IMR-90 (cell line): ENCODE results near the gene LGALS1. TPM values are rescaled to one million over a fixed set of nuclear protein-coding genes. Genes with fewer than 3 reads are reported as not detected.
A peak's percentile ranks its signal among the peaks of the same experiment; 100 is the strongest.

ENCODE experiments used
- ATAC-seq: fragments of 200-7000 bp; cut with Tn5 transposase; 2 replicates; pipeline ENCODE4 v1.9.1; 2020; ENCODE audit warnings: low read depth, mild to moderate bottlenecking, moderate library complexity
- BruUV-seq: library from RNA; stranded (reverse); fragments of 400-500 nt; replicated peaks from 2 replicates; lab custom pipeline; 2021; lab: Mats Ljungman, UMichigan
- CTCF ChIA-PET: fragments of 300-600 bp; formaldehyde crosslinking; extraction: SDS; loops from one replicate; lab custom pipeline; 2021; ENCODE audit warnings: antibody characterized with exemption; lab: Yijun Ruan, JAX
- POLR2A ChIA-PET: fragments of 300-600 bp; sonication (Branson Sonifier 250); formaldehyde crosslinking; loops from one replicate; lab custom pipeline; 2022; ENCODE audit warnings: antibody characterized with exemption; ENCODE audit not compliant: unreplicated experiment; lab: Charles Lee
- DNase-seq: peaks from one replicate; pipeline ENCODE4 v3.0.0; 2013
- H2AFZ ChIP-seq: replicated peaks from 2 replicates; pipeline ENCODE3; 2013; ENCODE audit warnings: low read length, mild to moderate bottlenecking; ENCODE audit not compliant: poor library complexity
- H2AK5ac ChIP-seq: 2 replicates; pipeline ENCODE4 v1.6.1; 2013; ENCODE audit warnings: low read depth, low read length, inconsistent platforms
- H2AK9ac ChIP-seq: replicated peaks from 2 replicates; pipeline ENCODE3; 2013; ENCODE audit warnings: mild to moderate bottlenecking, low read depth, low read length, moderate library complexity; ENCODE audit not compliant: poor library complexity
- H2BK120ac ChIP-seq: 2 replicates; pipeline ENCODE4 v1.6.1; 2013; ENCODE audit warnings: low read depth, low read length, inconsistent platforms
- H2BK15ac ChIP-seq: 3 replicates; pipeline ENCODE4 v1.6.1; 2013; ENCODE audit warnings: low read depth, low read length, inconsistent platforms
- H2BK20ac ChIP-seq: 2 replicates; pipeline ENCODE4 v1.6.1; 2013; ENCODE audit warnings: low read depth, mild to moderate bottlenecking, inconsistent platforms, low read length, moderate library complexity
- H2BK5ac ChIP-seq: 2 replicates; pipeline ENCODE4 v1.6.1; 2013; ENCODE audit warnings: mild to moderate bottlenecking, low read depth, low read length, inconsistent platforms; ENCODE audit not compliant: poor library complexity, severe bottlenecking
- H3K14ac ChIP-seq: replicated peaks from 2 replicates; pipeline ENCODE4 v1.6.1; 2013; ENCODE audit warnings: low read depth, low read length, inconsistent platforms
- H3K18ac ChIP-seq: 2 replicates; pipeline ENCODE4 v1.6.1; 2013; ENCODE audit warnings: low read depth, low read length, control low read depth
- H3K23ac ChIP-seq: 2 replicates; pipeline ENCODE4 v1.6.1; 2013; ENCODE audit warnings: low read depth, low read length, inconsistent platforms
- H3K27ac ChIP-seq: 2 replicates; pipeline ENCODE4 v1.5.1; 2013; ENCODE audit warnings: mild to moderate bottlenecking, control low read depth, low read length; ENCODE audit not compliant: insufficient read depth
- H3K27me3 ChIP-seq: 2 replicates; pipeline ENCODE4 v1.6.1; 2013; ENCODE audit warnings: low read length; ENCODE audit not compliant: control insufficient read depth, insufficient read depth
- H3K36me3 ChIP-seq: 2 replicates; pipeline ENCODE4 v1.6.1; 2013; ENCODE audit warnings: low read length, mixed read lengths; ENCODE audit not compliant: control insufficient read depth, insufficient read depth
- H3K4ac ChIP-seq: 2 replicates; pipeline ENCODE4 v1.6.1; 2013; ENCODE audit warnings: low read depth, low read length, inconsistent platforms
- H3K4me1 ChIP-seq: 2 replicates; pipeline ENCODE4 v1.6.1; 2013; ENCODE audit warnings: low read length, mixed read lengths; ENCODE audit not compliant: control insufficient read depth, insufficient read depth
- H3K4me2 ChIP-seq: 2 replicates; pipeline ENCODE4 v1.6.1; 2013; ENCODE audit warnings: low read depth, mild to moderate bottlenecking, control low read depth, low read length, moderate library complexity
- H3K4me3 ChIP-seq: 2 replicates; pipeline ENCODE4 v1.5.1; 2013; ENCODE audit warnings: low read depth, mild to moderate bottlenecking, control low read depth, low read length, moderate library complexity; ENCODE audit not compliant: insufficient read depth
- H3K56ac ChIP-seq: 2 replicates; pipeline ENCODE4 v1.6.1; 2013; ENCODE audit warnings: low read length, inconsistent platforms; ENCODE audit not compliant: insufficient read depth; ENCODE audit errors: extremely low read depth
- H3K79me1 ChIP-seq, 2 experiments: 2 replicates each; pipeline ENCODE4 v1.6.1; 2013; ENCODE audit warnings: low read length in 2 of 2, inconsistent platforms in 1 of 2, low read depth in 1 of 2
- H3K9ac ChIP-seq: 2 replicates; pipeline ENCODE4 v1.6.1; 2013; ENCODE audit warnings: low read depth, low read length, control low read depth
- H3K9me1 ChIP-seq: 2 replicates; pipeline ENCODE4 v1.6.1; 2013; ENCODE audit warnings: low read length, inconsistent platforms; ENCODE audit not compliant: insufficient read depth
- H3K9me3 ChIP-seq: 2 replicates; pipeline ENCODE4 v1.6.1; 2013; ENCODE audit warnings: low read length; ENCODE audit not compliant: control insufficient read depth, insufficient read depth
- H4K20me1 ChIP-seq: 2 replicates; pipeline ENCODE4 v1.6.1; 2013; ENCODE audit warnings: low read length, inconsistent platforms; ENCODE audit not compliant: insufficient read depth
- H4K5ac ChIP-seq: 2 replicates; pipeline ENCODE4 v1.6.1; 2013; ENCODE audit warnings: mild to moderate bottlenecking, low read depth, low read length, control low read depth
- H4K8ac ChIP-seq, 2 experiments: 2 replicates each; pipeline ENCODE4 v1.6.1; 2013; ENCODE audit warnings: low read depth in 2 of 2, low read length in 2 of 2, control low read depth in 1 of 2, inconsistent platforms in 1 of 2
- H4K91ac ChIP-seq: 2 replicates; pipeline ENCODE4 v1.6.1; 2013; ENCODE audit warnings: low read depth, low read length, inconsistent platforms; ENCODE audit not compliant: insufficient read depth
- CEBPB ChIP-seq: IDR thresholded peaks from 2 replicates; pipeline ENCODE4 v1.6.1; 2012; ENCODE audit warnings: low read depth, low read length, improper control_type of control experiment
- WGBS, 2 experiments: methylation state at CpG; one replicate each; pipeline versions ENCODE4 v1.1.5 to v1.1.7; 2013; ENCODE audit warnings: missing lambda C conversion rate in 2 of 2; ENCODE audit not compliant: insufficient read length in 1 of 2; ENCODE audit errors: extremely low coverage in 2 of 2; 5-methylcytosine and 5-hydroxymethylcytosine counted together
- dilution Hi-C: fragments of 300-500 bp; cut with HindIII; formaldehyde crosslinking; loops from one replicate; pipeline ENCODE4 v1.14.3; 2018; ENCODE audit warnings: low sequenced_read_pairs; ENCODE audit not compliant: unreplicated experiment
- in situ Hi-C: fragments of 300-500 bp; cut with MboI; formaldehyde crosslinking; loops from 3 replicates; pipeline ENCODE4 v1.14.3; 2019; ENCODE audit warnings: low sequenced_read_pairs, inconsistent platforms, mixed read lengths
- intact Hi-C: fragments of 100-400 bp; cut with micrococcal nuclease; formaldehyde crosslinking; loops from 2 replicates; pipeline ENCODE4 v1.10.0; 2022
- polyA plus RNA-seq, 3 experiments: library from polyadenylated mRNA; depleted of rRNA; stranded (reverse); fragments of >200 nt; gene quantifications; 2 replicates each; pipeline ENCODE4 v1.2.3, GENCODE V29; 2012; ENCODE audit warnings: low replicate concordance in 1 of 3
- total RNA-seq: library from RNA; depleted of rRNA; stranded (reverse); fragments of >200 nt; gene quantifications from 2 replicates; pipeline ENCODE4 v1.2.3, GENCODE V29; 2012

LGALS1 gene
- total and polyA plus RNA-seq, 2 of the 4 experiments (the other 2 are of a cell fraction) = 11,896 to 15,383 TPM

GRCh38 chr22:37626556-37627075 lies 48.8 kb upstream of the LGALS1 start:
- Histone ChIP-seq H3K79me1 (peaks cover 0 to 12% of the 10 kb centered on the region in 2 experiments; a peak in 2 of 4 replicates), H3K23ac (no peak overlapping the region), H2BK15ac (no peak overlapping the region), H2AK5ac (peak overlapping the region; percentile 5; the same call in 1 of the 2 replicates), H2AK9ac (peak overlapping the region; percentile 68), H3K9me1 (no peaks in the 10 kb centered on the region), H3K4me1 (peaks cover 3% of the 10 kb centered on the region; the same call in 1 of the 2 replicates), H4K91ac (no peak overlapping the region), H4K20me1 (no peaks in the 10 kb centered on the region; the same call in 1 of the 2 replicates), H4K8ac (no peak overlapping the region), H3K36me3 (peaks cover 46% of the 10 kb centered on the region; the same call in 1 of the 2 replicates), H3K4me3 (no peak overlapping the region), H3K18ac (no peak overlapping the region), H3K14ac (no peak overlapping the region), H3K4me2 (no peak overlapping the region), H2BK5ac (no peak overlapping the region), H3K9ac (no peak overlapping the region), H3K4ac (no peak overlapping the region), H2AFZ (no peak overlapping the region), H3K9me3 (no peaks in the 10 kb centered on the region), H4K5ac (no peak overlapping the region), H3K27me3 (no peaks in the 10 kb centered on the region), H2BK20ac (no peak overlapping the region), H2BK120ac (no peak overlapping the region), H3K27ac (no peak overlapping the region), H3K56ac (no peak overlapping the region)
- intact Hi-C loops (no loop called here), dilution Hi-C loops (no loop called here), in situ Hi-C loops (no loop called here)
- ChIA-PET POLR2A (no interaction called here), CTCF (interaction anchor here (0.9 kb wide), 1 partner anchor 20 kb away, joined by 3 read pairs; no protein-coding TSS in a partner anchor)
- BruUV-seq = no TSS peak
- WGBS, 2 experiments = no CpG with 5 or more reads among the region's 13 CpGs
- no peak for ATAC-seq
- no peak for DNase-seq
- TF ChIP-seq CEBPB = no peak
